ENCODE data around the gene TRAF2.

The TRAF2 gene

DNA sequence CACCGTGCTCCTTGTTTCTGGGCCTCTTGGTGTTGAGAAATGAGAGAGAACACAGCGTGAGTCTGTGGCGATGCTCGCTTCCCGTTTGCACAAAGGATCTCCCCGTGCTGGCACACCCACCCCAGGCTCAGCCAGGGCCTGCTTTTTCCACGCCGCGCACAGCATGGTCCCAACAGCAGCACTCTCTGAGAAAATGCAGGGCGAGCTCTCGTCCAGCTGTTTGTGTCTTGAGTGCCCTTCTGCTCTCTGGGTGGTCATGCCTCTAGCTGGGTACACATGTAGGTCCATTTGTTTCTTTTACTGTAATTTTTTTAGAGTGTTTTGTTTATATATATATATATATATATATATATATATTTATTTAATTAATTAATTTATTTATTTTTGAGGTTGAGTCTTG is 31.6 kb downstream of the TRAF2 start:
- no peak for DNase-seq

DNA sequence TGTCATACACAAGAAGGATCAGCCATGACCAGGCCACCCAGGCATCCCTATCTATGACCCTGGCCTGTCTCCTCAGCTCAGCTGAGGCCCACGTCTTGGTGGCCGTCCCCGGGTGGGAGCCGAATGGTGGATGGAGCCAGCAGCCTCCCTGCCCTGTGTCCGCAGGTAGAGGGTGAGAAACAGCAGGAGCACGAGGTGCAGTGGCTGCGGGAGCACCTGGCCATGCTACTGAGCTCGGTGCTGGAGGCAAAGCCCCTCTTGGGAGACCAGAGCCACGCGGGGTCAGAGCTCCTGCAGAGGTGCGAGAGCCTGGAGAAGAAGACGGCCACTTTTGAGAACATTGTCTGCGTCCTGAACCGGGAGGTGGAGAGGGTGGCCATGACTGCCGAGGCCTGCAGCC is 33.8 kb downstream of the TRAF2 start:
- no peak for DNase-seq

DNA sequence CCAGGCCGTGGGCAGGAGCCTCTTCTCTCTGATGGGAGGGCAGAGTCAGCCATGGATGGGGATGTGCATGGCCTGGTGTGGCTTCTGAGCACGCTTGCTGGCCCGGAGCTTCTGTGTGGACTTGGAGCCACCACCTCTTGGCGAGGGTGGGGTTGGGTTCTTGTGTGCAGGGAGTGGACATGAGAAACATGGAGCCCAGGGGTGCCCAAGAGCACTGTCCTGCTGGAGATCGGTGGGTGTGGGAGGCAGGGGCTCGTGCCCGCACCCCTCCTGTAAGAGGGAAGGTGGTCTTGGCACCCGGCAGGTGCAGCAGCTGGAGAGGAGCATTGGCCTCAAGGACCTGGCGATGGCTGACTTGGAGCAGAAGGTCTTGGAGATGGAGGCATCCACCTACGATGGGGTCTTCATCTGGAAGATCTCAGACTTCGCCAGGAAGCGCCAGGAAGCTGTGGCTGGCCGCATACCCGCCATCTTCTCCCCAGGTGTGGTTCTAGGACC is 34.5 kb downstream of the TRAF2 start:
- DNase-seq, result no peak

DNA sequence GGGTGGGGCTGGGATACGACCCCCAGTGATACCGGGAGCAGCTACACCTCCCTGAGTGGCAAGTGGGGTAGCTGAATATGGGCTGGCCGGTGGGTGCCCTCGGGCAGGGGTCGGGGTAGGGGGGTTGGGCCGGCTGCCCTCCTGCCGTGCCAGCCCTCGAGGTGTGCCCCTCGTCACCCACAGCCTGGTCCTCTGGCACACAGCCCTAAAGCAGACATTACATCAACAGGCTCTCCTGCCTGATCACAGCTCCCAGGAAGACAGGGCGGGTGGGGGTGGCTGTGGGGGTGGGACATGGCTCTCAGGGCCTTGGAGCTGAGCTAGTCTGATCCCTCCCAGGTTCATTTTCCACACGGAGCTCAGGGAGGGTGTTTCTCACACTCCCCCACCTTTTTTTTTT is 35.0 kb downstream of the TRAF2 start:
- no peak for DNase-seq

DNA sequence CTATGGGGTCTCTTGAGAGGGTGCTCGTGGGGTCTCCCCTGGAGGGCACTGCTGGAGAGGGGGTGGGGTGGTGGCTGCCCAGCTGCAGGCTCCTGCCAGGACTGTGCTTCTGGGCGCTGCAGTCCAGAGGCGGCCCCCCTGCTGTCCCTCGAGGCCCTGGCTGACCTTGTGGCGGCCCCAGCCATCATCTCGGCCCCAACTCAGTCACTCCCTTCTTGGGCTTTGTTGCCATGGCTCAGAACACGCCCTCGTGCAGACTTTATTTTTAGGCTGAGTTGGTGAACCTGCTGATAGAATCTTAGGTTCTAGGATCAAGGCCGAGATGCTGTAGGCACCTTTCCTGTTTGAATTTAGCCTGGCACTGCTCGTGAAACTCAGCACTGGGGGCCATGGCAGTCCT is 35.4 kb downstream of the TRAF2 start:
- no peak for DNase-seq

DNA sequence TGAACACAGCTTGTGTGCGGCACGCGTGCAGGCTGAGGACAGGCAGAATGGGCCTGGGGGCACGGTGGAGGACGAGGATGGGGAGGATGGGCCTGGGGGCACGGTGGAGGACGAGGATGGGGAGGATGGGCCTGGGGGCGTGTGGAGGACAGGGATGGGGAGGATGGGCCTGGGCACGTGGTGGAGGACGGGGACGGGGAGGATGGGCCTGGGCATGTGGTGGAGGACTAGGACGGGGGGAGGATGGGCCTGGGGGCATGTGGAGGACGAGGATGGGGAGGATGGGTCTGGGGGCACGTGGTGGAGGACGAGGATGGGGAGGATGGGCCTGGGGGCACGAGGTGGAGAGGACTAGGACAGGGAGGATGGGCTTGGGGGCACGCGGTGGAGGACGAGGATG is 36.2 kb downstream of the TRAF2 start:
- no peak for DNase-seq

DNA sequence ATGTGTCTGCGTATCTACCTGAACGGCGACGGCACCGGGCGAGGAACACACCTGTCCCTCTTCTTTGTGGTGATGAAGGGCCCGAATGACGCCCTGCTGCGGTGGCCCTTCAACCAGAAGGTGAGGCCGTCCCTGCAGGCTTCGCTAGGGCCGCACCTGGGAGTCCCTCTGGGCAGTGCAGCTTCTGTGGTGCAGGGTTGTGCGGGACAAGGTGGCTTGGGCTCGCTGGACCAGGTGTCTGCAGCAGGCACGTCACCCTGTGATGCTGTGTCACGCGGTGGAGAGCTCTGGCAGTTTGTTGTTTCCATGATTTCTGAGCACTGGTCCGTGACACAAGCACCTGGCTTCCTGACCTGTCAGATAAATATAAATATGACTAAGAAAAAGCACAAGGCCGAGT is 37.6 kb downstream of the TRAF2 start:
- no peak for DNase-seq

DNA sequence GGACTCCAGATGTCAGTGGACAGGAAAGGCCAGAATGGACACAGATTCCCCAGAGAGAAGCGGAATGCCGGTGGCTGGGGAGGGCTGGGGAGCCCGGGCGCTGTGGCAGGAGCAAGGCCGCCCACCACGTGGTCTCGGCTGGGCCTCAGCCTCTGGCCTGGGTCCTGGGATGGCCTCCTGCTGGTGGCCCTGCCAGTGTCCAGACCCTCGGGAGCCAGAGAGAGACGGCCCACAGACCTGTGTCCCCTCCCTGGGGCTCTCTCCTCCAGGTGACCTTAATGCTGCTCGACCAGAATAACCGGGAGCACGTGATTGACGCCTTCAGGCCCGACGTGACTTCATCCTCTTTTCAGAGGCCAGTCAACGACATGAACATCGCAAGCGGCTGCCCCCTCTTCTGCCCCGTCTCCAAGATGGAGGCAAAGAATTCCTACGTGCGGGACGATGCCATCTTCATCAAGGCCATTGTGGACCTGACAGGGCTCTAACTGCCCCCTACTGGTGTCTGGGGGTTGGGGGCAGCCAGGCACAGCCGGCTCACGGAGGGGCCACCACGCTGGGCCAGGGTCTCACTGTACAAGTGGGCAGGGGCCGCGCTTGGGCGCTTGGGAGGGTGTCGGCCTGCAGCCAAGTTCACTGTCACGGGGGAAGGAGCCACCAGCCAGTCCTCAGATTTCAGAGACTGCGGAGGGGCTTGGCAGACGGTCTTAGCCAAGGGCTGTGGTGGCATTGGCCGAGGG is 39.3 kb downstream of the TRAF2 start:
- DNase-seq, result no peak

DNA sequence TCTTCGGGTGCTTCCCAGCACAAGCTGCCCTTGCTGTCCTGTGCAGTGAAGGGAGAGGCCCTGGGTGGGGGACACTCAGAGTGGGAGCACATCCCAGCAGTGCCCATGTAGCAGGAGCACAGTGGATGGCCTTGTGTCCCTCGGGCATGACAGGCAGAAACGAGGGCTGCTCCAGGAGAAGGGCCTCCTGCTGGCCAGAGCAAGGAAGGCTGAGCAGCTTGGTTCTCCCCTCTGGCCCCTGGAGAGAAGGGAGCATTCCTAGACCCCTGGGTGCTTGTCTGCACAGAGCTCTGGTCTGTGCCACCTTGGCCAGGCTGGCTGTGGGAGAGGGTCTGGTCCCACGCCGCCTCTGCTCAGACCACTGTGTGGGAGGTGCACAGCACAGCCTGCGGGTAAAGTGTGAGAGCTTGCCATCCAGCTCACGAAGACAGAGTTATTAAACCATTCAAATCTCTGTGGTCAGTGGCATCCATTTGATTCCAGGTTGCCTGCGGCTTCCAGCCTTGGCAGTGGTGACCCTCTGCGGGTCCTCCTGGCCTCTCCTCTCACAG is 39.9 kb downstream of the TRAF2 start:
- no peak for DNase-seq

DNA sequence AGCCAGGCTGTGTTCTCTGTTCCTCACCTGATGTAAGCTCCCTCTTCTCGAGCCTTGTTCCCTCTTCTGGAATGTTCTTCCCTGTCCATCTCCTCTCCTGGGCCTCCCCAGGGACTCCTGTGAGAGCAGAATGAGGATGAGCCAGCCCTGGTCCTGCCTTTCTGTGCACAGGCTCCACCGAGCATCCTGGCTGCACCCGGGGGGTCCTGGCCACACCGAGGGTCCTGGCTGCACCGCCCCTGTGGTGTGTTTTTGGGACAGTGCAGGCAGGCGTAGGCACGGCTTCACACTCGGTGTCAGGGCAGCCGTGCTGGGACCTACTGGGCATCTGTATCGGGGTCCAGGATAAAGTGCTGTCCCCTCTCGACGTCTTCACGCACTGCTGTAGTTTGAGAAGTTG is 40.4 kb downstream of the TRAF2 start:
- DNase-seq, result no peak

DNA sequence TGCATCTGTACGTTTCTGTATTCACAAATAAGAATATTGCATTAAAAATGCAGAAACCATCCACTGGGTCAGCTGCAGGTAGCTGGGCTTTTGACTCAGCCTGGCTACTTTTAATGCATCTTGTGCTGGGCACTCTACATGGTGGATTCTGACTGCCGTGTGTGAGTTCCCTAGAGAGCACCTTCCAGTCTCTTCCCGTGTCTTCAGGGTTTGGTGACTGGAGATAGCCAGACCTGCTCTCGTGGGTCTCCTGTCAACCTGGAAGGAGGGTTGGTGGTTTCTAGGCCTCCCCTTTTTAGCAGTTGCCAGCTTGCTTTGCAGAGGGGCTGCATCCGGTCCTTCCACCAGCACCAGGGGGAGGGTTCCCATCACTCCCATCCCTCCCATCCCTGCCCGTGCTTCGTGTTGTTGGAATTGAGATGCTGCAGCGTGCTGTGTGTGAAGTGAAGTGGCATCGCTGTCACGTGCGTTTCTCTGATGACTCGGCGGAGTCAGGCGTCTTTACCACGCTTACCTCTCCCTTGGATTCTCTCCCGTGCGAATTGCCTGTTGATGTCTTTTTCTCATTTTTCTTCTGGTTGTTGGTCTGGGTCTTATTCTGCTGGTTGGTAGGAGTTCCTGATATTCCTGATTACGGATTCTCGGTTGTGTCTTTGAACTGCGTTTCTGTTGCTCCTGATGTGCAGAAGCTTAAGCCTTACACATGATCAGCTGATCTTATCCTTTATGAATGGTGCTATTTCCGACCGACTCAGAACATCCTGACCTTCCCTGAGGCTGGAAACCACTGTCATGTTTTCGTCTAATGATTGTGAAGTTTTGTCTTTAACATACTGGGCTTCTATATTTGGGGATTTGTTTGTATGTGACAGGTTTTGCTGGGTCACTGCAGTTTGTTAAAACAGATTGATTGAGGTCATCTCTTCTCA is 41.3 kb downstream of the TRAF2 start:
- DNase-seq, result no peak

DNA sequence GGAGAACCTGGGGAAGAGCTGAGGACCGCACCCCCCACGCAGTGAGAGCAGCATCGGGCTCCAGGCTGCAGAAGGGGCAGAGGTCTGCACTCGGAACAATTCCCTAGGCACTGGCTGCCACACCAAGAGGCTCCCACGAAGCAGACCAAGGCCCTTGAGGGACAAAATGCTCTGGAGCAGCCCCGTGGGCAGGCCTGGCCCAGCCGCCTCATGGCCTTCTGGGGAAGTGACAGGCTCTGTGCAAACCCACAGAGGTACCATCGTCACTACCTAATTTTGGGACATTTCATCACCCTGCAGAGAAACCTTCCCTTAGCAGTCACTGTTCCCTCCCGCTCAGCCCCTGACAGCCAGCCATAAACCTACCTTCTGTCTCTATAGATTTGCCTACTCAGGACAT is 42.3 kb downstream of the TRAF2 start:
- no peak for DNase-seq

DNA sequence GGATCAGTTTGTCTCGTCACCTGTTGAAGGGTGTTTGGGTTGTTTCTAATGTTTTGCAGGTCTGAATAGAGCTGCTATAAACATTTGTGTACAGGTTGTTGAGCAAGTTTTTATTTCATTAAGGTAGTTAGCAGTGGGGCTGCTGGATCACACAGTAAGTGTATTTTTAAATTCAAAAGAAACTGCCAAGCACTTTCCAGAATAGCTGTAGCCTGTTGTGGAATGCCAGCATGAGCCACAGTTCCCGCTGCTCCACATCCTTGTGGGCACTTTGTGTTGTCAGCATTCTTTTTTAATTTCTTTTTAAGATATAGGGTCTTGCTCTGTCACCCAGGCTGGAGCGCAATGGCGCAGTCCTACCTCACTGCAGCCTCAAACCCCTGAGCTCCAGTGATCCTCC is 43.7 kb downstream of the TRAF2 start:
- no peak for DNase-seq

DNA sequence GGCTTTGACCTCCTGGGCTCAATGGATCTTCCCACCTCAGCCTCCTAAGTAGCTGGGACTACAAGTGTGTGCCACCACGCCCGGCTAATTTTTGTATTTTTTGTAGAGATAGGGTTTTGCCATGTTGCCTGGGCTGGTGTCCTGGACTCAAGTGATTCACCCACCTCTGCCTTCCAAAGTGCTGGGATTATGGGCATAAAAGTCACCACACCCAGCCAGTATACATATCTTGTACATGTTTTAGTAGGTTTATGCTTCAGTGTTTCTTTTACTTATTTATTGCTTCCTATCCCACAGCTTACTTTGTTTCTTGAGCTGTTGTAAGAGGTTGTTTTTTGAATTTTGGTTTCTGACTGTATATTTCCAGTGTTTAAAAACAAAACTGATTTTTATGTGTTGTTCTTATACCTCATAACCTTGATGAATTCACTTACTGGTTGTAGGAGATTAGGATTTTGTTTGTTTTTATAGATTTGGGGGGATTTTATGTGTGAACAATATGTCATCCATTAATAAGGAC is 45.4 kb downstream of the TRAF2 start:
- no peak for DNase-seq

DNA sequence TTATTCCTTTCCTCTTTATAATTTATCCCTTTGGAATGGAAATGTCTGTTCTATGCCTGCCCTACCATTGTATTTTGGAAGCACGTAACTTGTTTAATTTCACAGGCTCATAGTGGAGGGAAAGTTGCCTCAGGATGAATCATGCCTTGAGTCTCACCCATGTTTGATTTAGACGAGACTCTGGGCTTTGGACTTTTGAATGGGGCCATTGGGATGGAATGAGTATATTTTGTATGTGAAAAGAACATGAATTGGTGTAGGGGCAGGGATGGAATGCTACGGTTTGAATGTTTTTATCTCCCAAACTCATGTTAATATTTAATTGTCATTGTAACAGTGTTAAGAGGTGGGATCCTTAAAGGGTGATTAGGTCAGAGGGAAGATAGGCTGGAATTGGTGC is 48.0 kb downstream of the TRAF2 start:
- DNase-seq, result no peak

DNA sequence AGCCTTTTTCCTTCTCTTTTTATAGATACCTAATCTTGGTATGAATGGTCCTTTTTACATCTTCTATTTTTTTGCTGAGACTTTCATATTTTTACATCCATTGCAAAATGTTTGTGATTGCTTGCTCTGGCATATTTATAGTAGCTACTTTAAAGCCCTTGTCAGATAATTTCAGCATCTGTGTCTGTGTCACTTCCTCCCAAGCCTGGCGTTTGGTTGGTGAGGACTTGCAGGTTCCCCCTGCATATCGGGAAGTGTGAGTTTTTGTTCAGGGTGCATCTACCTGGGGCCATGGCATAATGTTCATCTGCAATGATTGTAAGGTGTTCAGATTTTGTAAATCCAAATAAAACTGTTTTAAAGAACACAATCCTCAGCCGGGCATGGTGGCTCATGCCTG is 49.3 kb downstream of the TRAF2 start:
- DNase-seq, result no peak

DNA sequence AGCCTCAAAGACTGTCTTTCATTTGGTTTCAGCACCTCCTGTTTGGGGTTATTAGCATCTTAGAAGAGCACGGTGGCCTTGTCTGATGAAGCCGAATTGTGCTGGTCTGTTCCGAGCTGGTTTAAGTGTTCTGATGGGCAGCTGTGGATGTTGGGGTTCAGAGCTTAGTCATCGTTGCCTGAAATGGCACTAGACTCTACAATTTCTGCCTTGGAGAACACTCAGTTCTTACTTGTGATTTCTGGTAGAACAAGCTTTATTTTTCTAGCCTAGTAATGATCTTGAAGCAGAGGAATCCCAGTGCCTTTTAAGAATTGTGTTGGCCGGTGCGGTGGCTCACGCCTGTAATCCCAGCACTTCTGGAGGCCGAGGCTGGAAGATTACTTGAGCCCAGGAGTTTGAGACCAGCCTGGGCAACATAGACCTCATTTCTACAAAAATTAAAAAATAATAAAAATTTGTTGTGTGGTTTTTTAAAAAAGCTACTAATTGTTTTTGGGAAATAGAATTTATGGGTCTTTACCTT is 50.4 kb downstream of the TRAF2 start:
- no peak for DNase-seq

DNA sequence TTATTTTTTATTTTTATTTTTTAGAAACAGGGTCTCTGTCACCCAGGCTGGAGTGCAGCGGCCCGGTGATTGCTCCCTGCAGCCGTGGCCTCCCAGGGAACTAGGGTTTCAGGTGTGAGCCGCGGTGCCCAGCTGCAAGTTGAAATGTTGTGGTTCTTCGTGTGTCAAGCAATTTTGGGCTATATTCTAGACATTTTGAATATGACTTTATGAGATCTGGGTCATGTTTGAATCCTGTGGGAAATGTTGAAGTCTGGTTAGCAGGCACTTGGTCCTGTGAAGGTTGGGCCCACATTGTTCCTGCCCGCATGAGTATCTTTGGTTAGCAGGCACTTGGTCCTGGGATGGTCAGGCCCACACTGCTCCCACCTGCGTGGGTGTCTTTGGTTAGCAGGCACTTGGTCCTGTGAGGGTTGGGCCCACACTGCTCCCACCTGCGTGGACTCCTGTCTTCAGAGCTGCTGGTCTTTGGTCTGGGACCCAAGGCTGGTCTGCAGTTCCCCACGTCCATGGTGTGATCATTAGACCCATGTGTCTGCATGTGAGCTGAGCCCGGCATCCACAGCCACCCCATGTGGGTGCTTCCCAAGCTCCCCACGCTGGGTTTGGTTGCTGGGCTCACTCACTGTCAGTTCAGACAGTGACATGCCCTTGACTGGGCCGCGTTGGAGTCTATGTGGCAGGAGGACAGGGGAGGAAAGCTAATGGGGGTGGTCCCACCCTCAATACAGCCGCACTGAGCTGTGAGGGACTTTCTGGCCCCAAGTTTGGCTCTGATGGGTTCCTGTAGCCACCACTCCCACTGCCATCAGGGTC is 51.1 kb downstream of the TRAF2 start:
- no peak for DNase-seq

DNA sequence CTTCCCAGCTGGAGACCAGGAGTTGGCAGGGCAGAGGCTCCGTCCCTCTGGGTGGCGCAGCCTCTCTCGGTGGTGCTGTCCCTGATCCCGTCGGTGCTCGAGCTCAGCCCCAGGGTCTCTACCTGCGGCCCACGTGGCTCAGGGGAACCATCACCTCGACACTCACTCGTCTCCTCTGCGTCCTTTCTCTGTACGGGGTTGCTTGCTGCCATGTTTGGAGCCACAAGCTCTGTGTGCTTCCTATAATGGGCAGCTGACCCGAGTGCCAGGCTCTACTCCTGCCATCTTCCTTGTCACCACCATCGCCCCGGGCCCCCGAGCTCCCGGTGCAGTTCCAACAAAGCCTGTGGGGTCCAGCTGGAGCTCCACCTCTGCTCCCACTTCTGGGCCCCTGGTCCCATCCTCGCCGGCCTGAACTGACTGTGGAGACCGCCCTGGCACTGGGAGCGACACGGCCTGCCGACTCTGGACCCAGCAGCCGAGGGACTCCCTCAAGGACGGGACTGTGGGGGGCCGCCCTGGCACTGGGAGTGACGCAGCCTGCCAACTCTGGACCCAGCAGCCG is 53.2 kb downstream of the TRAF2 start:
- DNase-seq, result no peak

DNA sequence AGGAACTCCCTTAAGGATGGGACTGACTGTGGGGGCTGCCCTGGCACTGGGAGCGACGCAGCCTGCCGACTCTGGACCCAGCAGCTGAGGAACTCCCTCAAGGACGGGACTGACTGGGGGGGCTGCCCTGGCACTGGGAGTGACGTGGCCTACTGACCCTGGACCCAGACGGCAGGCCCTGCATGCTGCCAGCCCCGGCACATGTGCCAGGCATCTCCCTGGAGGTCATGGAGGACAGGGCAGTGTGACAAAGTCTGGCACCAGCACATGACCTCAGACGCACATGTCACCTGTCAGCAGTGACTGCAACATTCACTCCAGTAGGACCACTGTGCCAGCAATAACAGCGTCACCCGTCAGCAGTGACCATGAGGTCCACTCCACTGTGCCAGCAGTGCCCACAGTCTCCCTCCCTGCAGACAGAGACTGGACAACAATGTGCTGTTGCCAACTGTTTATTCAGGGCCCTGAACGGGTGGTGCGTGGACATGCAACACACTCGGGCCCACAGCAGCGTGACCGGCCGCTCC is 53.7 kb downstream of the TRAF2 start:
- no peak for DNase-seq

DNA sequence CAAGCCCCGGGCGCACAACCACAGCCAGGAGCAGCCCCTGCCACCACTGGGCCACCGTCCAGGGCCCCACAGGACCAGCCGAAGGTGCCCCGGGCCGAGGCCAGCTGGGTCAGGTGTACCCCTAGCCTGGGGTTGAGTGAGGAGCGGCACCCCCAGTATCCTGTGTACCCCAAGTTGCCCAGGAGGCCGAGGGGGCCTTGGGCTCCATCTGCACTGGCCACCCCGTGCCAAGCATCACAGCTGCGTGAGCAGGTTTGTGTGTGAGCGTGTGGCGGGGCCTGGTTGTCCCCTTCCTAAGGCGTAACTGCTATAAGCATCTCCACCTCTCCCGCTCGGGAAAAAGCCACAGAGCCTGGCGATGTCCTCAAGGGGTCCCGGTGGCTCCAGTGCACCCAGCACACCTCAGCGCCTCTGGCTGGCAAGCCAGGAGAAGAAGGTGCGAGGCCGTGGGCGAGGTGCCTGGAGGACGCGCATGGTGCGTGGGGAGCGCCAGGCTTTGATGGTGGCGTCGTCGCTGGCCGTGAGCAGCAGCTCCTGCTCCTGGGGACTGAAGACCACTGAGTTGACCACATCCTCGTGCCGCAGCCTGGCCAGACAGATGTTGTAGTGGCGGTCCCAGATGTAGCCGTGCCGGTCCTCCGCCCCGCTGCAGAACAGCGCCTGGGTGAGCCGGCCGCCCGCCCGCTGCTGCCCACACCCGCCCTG is 54.4 kb downstream of the TRAF2 start:
- DNase-seq, result no peak
